ENCODE measurements around the gene SGPP2.

The SGPP2 gene

DNA sequence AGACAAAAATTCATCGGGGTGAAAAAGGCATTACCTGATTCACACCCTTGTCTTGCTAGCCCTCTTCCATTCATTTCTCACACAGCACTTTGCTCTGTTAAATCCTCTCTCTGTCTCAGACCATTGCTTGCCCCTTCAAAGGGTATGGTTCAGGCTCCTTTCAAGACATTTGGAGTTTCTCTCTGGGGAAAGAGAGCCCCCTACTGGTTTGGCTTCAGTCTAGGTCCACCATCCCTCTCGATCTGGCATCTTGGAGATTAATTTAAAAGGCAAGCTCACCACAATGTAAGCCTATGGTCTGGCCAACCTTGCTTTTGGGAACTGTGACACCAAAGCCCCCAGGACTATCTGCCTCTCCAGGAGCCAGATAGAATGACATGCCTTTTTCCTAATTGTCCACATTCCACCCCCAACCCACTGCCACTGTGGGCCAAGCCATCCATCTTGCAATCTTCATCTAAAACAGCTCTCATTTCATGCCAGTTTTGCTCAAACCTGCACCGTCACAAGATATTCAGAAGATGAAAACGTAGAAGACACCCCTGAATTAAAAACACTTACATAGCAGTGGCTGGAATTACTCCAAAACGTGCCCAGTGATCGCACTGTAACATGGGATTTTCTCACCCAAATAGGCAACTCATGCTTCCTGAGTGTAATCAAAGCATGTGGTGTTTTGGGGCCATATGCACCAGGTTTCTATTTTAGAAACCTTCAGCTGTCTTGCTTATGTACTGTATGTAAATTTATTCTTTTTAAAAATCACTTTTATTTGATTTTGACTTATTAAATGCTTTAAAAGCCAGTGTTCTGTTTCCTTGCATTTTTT is 137.7 kb downstream of the SGPP2 start:
- TF ChIP-seq, protein P1, sequence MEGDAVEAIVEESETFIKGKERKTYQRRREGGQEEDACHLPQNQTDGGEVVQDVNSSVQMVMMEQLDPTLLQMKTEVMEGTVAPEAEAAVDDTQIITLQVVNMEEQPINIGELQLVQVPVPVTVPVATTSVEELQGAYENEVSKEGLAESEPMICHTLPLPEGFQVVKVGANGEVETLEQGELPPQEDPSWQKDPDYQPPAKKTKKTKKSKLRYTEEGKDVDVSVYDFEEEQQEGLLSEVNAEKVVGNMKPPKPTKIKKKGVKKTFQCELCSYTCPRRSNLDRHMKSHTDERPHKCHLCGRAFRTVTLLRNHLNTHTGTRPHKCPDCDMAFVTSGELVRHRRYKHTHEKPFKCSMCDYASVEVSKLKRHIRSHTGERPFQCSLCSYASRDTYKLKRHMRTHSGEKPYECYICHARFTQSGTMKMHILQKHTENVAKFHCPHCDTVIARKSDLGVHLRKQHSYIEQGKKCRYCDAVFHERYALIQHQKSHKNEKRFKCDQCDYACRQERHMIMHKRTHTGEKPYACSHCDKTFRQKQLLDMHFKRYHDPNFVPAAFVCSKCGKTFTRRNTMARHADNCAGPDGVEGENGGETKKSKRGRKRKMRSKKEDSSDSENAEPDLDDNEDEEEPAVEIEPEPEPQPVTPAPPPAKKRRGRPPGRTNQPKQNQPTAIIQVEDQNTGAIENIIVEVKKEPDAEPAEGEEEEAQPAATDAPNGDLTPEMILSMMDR (IDR thresholded peaks at IDR 0.05; ENCODE audit: low read depth, low read length, missing control alignments): peak; percentile 83
- DNase-seq (ENCODE audit: low read depth): peak; percentile 48
- no peak overlapping the region for H3K4me3 ChIP-seq (ENCODE audit: low read depth, low read length)

DNA sequence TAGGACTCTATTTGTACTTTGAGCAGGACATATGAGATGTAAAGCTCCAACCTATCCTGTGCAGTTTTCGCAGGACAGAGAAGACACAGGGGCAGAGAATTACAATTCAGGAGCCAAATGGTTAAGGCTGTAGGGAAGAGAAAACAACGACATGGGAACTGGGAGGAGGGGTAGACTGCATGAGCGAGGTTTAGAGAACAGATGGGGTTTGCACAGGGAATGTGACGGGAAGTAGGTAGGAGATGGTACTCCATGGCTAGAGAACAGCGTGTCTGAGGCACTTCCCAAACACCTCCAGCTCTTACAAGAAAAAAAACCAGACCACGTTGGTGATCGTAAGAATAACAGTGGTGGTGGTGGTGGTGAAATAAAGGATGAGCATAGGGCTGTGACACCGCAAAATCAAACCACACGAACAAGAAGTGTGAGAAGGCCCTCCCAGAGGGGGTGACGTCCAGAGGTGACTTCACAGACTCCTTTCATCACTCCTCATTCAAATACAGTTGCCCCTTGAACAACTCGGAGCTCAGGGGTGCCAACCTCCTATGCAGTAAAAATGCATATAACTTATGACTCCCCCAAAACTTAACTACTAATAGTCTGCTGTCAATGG is 138.9 kb downstream of the SGPP2 start:
- TF ChIP-seq, protein P1 (IDR thresholded peaks at IDR 0.05; ENCODE audit: low read depth, low read length, missing control alignments): no peak
- H3K4me3 ChIP-seq (ENCODE audit: low read depth, low read length): no peak overlapping the region
- no peak for DNase-seq (ENCODE audit: low read depth)

DNA sequence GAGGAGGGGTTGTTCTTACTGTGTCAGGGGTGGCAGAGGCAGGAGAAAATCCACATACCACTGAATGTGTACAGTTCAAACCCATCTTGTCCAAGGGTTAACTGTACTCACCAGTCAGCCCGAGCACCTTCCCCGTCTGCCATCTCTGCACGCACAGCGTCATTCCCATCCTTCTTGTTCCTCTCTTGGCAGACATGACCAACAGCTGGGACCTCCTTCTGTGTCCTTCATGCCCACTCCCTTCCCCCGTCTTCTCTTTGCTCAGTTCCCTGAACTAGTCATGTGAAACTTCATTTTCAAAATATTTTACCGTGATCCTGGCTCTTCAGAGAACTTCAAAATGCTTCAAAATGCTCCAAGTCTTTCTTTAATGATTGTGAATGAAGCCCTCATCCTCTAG is 139.6 kb downstream of the SGPP2 start:
- no peak overlapping the region for H3K4me3 ChIP-seq (ENCODE audit: low read depth, low read length)
- no peak for DNase-seq (ENCODE audit: low read depth)

DNA sequence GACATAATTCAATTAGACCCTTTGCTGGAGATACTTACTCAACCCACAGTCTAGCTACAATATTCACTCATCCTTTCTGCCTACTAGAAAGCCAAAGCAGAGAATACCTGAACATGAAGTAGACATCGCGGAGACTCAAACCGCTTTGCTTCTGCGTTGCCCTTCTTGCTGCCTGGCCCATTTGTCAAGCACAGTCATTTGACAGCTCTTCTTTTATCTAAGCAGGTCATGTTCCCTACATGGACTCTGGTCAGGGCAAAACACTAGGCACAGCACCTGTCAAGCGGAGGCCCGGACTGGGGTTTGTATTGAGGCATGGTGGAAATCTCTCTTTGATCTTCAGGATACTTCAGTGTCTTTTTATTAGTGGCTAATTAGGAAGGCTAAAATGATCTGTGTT is 141.9 kb downstream of the SGPP2 start:
- no peak for DNase-seq (ENCODE audit: low read depth)

More for the DNA sequence above, 139.6 kb downstream of the SGPP2 start:
- TF ChIP-seq, protein P1 (IDR thresholded peaks at IDR 0.05; ENCODE audit: low read depth, low read length, missing control alignments): no peak

DNA sequence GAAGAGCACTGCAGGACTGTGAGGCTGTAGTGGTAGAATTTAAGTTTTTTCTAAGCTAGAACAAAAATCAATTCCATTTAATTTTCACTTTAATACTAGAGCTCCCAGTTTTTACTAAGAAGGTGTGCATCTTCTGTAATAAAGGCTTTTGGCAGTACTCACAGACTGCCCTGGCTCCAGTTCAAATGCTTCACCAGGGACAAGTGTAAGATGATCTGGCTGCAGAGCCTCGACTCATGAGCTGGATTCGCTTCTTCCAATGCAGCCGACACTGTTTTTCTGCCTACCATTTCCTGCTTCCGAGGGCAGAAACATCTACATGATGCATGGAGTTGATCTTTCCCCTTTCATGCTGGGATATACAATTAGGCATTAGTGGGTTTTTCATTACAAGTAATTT is 144.5 kb downstream of the SGPP2 start:
- TF ChIP-seq, protein P1 (IDR thresholded peaks at IDR 0.05; ENCODE audit: low read depth, low read length, missing control alignments): no peak
- no peak for DNase-seq (ENCODE audit: low read depth)
- no peak overlapping the region for H3K4me3 ChIP-seq (ENCODE audit: low read depth, low read length)

More for the DNA sequence above, 141.9 kb downstream of the SGPP2 start:
- TF ChIP-seq, protein P1 (IDR thresholded peaks at IDR 0.05; ENCODE audit: low read depth, low read length, missing control alignments): no peak
- H3K4me3 ChIP-seq (ENCODE audit: low read depth, low read length): no peak overlapping the region

DNA sequence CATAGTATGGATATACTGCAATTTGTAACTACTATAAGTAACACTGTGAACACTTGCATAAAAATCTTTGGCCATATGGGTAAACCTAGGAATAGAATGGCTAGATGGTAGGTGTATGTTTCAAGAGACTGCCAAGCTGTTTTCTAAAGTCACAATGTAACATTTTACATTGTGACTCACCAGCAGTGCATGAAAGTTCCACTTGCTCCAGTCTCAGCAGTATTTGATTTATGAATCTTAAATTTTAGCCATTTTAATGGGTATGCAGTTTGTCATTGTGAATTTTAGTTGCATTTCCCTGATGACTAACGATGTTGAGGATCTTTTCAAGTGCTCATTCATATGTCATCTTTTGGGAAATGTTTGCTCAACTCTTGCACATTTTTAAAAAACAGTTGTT is 145.5 kb downstream of the SGPP2 start:
- TF ChIP-seq, protein P1 (IDR thresholded peaks at IDR 0.05; ENCODE audit: low read depth, low read length, missing control alignments): no peak
- no peak for DNase-seq (ENCODE audit: low read depth)
- H3K4me3 ChIP-seq (ENCODE audit: low read depth, low read length): no peak overlapping the region

Measured in GM12864 (cell line).